Dermis blood vessel endothelial cell (primary cell): ENCODE measurements around the gene PHKB. TPM values are rescaled to one million over a fixed set of nuclear protein-coding genes. Genes with fewer than 3 reads are reported as not detected.
"Not testable (repeated sequence)": the region's sequence is repeated elsewhere in the genome, so short reads cannot be mapped to it uniquely, and the experiment has no call there.

Source experiments
- DNase-seq: peaks from one replicate; pipeline ENCODE4 v3.0.0; 2010
- total RNA-seq: library from RNA; depleted of rRNA; stranded (reverse); fragments of >200 nt; gene quantifications from 2 replicates; pipeline ENCODE4 v1.2.3, GENCODE V29; 2014

PHKB gene
- total RNA-seq, 1 donor from 2014 or later, result 98.9 TPM

- no peak for DNase-seq
Observed at GRCh38 chr16:47511882-47512281, 50.8 kb downstream of the PHKB start.

- no peak for DNase-seq
Observed at GRCh38 chr16:47519037-47519436, 57.9 kb downstream of the PHKB start.

GRCh38 chr16:47519546-47519945 is 58.4 kb downstream of the PHKB start:
- no peak for DNase-seq

DNA sequence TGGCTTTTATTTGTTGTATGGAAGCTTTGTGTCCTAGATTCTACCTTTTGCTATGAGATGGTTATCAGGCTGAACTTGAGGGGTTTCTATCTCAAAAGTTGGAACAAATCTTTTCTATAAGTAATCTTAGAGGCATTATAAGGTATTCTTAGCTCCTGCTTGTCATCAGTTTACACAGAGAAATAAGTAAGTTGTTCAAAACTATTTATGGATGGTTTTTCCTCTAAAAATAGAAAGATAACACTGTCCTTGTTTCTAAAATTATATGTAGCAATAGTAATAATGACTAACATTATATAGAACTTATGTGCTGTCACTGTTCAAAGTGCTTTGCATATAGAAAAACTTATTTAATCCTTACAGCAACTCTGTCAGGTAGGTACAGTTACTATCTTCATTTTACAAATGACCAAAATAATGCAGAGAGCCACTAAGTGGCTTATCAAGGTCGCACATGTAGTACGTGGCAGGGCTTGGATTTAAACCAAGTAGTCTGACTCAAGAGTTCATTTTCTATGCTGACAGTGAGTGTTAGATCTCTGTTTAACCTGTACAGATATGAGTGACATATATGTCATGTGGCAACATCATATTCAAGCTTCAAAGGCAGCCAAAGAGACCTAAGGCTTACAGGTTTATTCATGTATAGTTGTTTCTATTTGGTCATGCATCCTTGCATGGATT is 59.0 kb downstream of the PHKB start:
- no peak for DNase-seq

DNA sequence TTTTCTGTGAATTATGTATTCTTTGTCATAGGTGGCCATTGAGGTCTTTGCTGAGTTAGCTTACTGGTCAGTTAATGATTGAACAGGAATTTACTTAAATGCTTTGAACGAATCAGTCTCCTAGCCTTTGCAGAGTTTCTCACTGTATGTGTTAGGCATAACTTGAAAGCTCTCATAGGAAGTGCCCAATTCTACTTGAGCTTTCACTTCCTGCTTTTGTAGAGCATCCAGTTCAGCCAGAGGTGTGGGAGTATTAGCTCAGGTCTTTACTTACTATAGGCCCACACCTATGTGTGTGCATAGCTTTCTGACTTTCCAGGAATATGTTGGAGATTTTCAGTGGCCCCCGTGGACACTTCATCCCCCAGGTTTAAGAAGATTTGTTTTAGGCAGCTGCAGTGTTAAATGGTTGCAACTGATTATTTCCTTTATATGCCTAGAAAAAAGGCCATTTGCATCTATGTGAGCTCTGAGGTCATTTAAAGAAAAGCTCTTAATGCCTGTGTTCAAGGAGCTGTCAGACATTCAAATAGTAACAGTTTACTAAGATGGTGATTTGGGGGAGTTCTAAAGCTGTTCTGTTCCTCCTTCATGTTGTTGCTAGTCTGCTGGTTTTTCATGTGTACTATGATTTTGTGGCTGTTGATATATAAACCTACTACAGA is 62.3 kb downstream of the PHKB start:
- peak; percentile 56 for DNase-seq

DNA sequence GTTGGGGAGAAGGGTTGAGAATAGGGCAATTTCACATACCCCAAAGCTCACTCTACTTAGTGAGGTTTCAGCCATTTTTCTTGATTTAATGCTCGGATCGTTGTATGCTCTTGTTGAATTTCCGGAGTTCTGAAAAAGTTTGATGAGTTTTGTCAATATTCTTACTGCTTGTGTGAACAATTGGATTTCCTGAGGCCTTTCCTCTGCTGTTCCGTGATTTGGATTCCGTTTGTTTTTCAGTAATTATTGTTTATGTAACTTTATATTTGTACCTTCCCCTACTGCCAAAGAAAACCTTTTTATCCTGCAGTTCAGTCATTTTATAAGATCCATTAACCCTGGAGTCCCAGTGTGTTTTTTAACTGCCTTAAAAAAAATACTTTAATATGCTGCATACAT is 62.9 kb downstream of the PHKB start:
- peak; percentile 70 for DNase-seq

DNA sequence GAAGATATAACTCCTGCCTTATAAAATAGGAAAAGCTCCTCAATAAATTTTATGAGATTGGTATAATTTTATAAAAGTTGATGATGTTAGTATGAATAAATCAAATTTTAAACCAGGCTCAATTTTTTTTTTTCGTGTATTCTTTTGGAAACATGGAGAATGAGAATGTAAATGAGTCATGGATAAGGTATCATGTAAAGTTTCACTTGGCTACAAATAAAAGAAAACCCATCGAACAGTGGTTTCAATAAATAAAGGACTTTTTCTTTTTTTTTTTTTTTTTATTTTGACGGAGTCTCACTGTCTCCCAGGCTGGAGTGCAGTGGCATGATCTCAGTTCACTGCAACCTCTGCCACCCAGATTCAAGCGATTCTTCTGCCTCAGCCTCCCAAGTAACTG is 67.3 kb downstream of the PHKB start:
- DNase-seq, result no peak

GRCh38 chr16:47533744-47534292 is 72.7 kb downstream of the PHKB start:
- no peak for DNase-seq

GRCh38 chr16:47538472-47538871 is 77.3 kb downstream of the PHKB start:
- no peak for DNase-seq

- peak; percentile 8 for DNase-seq
Observed at GRCh38 chr16:47539707-47540670, 78.9 kb downstream of the PHKB start.

- not testable (repeated sequence) for DNase-seq
Observed at GRCh38 chr16:47541135-47541534, 80.0 kb downstream of the PHKB start.

- not testable (repeated sequence) for DNase-seq
Observed at GRCh38 chr16:47544255-47544654, 83.1 kb downstream of the PHKB start.

- not testable (repeated sequence) for DNase-seq
Observed at GRCh38 chr16:47551185-47551584, 90.1 kb downstream of the PHKB start.

DNA sequence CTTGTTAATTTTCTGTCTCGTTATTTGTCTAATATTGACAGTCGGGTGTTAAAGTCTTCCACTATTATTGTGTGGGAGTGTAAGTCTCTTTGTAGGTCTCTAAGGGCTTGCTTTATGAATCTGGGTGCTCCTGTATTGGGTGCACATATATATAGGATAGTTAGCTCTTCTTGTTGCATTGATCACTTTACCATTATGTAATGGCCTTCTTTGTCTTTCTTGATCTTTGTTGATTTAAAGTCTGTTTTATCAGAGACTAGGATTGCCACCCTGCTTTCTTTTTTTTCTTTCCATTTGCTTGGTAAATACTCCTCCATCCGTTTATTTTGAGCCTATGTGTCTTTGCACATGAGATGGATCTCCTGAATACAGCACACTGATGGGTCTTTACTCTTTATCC is 90.6 kb downstream of the PHKB start:
- not testable (repeated sequence) for DNase-seq

- no peak for DNase-seq
Observed at GRCh38 chr16:47553853-47554564, 92.9 kb downstream of the PHKB start.

GRCh38 chr16:47554587-47554986 is 93.5 kb downstream of the PHKB start:
- not testable (repeated sequence) for DNase-seq

GRCh38 chr16:47561286-47561685 is 100.2 kb downstream of the PHKB start:
- no peak for DNase-seq

GRCh38 chr16:47562366-47562765 is 101.2 kb downstream of the PHKB start:
- no peak for DNase-seq

- peak; percentile 43 for DNase-seq
Observed at GRCh38 chr16:47565454-47565853, 104.3 kb downstream of the PHKB start.

- no peak for DNase-seq
Observed at GRCh38 chr16:47567321-47567720, 106.2 kb downstream of the PHKB start.

DNA sequence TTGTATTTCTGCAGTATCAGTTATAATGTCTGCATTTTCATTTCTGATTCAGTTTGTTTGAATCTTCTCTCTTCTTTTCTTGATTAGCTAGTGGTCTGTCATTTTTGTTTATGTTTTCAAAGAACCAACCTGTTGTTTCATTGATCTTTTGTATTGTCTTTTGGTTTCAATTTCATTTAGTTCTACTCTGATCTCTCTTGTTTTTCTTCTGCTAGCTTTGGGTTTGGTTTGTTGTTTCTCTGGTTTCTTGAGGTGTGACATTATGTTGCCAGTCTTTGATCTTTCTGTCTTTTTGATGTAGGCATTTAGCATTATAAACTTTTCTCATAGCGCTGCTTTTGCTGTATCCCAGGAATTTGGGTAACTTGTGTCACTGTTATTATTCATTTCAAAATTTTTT is 107.2 kb downstream of the PHKB start:
- DNase-seq, result no peak

DNA sequence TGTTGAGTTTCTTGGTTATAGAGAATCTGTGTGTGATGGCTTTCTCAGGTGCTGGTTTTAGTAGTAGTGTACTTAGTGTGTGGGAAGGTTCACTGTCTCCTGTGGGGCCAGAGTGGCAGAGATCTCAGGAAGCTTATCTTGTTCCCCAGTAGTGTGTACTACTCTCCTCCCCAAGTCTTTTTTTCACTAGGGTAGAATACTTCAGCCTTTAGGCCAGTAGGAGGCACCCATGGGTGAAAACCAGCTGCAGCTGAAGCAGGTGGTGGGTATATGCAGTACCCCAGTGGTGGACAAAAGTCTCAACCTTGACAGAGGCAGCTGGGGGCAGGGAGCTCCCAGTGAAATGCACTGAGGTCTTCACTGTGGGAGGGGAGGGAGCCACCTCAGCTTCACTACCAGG is 109.9 kb downstream of the PHKB start:
- DNase-seq, result no peak
